SK-N-SH (cell line): ENCODE data around the gene PRKAA2.

Experiments
- EP300 ChIP-seq, 2 experiments: IDR thresholded peaks; 2 replicates each; pipeline versions ENCODE4 v1.4.0 to v1.6.1; 2012; ENCODE audit warnings: borderline replicate concordance in 1 of 2, low read depth in 1 of 2, low read length in 1 of 2
- GABPA ChIP-seq: IDR thresholded peaks from 2 replicates; pipeline ENCODE4 v1.4.0; 2012; ENCODE audit warnings: low read depth, mild to moderate bottlenecking
- RXRA ChIP-seq: IDR thresholded peaks from 2 replicates; pipeline ENCODE4 v1.4.0; 2012; ENCODE audit warnings: low read depth, mild to moderate bottlenecking, borderline replicate concordance
- TF ChIP-seq, protein P1 (sequence below): fragments of 200-600 bp; sonication (generic); IDR thresholded peaks from 2 replicates; pipeline ENCODE4 v1.6.1; 2017; ENCODE audit warnings: antibody characterized with exemption, mild to moderate bottlenecking, moderate library complexity

GRCh38 chr1:56686169-56686568, 41.1 kb downstream of the PRKAA2 start:
- TF ChIP-seq, protein P1, sequence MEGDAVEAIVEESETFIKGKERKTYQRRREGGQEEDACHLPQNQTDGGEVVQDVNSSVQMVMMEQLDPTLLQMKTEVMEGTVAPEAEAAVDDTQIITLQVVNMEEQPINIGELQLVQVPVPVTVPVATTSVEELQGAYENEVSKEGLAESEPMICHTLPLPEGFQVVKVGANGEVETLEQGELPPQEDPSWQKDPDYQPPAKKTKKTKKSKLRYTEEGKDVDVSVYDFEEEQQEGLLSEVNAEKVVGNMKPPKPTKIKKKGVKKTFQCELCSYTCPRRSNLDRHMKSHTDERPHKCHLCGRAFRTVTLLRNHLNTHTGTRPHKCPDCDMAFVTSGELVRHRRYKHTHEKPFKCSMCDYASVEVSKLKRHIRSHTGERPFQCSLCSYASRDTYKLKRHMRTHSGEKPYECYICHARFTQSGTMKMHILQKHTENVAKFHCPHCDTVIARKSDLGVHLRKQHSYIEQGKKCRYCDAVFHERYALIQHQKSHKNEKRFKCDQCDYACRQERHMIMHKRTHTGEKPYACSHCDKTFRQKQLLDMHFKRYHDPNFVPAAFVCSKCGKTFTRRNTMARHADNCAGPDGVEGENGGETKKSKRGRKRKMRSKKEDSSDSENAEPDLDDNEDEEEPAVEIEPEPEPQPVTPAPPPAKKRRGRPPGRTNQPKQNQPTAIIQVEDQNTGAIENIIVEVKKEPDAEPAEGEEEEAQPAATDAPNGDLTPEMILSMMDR, result no peak
- TF ChIP-seq EP300 (IDR thresholded peaks at IDR 0.05; ENCODE audit: borderline replicate concordance in 1 of 2, low read depth in 1 of 2, low read length in 1 of 2), result no peak
- no peak for TF ChIP-seq GABPA
- TF ChIP-seq RXRA, result no peak
